Panc1 (cell line): ENCODE data around the gene SDK1.

Experiments
- POLR2AphosphoS5 ChIP-seq: IDR thresholded peaks from 2 replicates; pipeline ENCODE4 v1.6.1; 2012; ENCODE audit warnings: mild to moderate bottlenecking, low read depth, low read length, moderate library complexity
- TF ChIP-seq, protein P1 (sequence below): fragments of 450-650 bp; IDR thresholded peaks from 2 replicates; pipeline ENCODE4 v1.5.1; 2017; ENCODE audit warnings: mild to moderate bottlenecking

DNA sequence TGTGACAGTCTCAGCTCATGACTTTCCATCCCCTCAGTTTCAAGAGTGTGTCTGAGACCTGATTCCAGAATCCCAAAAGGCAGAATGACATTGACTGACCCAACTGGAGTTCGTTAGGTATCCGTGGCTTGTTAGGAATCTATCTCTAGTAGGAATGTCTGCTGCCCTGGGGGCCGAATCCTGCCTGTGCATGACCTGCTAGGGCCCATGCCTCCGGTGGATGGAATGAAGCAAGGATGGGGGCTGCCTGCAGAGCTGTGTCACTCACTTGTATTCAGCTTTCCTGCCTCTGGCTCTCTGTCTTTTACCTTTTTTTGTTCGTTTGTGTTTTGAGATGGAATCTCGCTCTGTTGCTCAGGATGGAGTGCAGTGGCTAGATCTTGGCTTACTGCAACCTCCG is 129.5 kb downstream of the SDK1 start:
- TF ChIP-seq, protein P1, sequence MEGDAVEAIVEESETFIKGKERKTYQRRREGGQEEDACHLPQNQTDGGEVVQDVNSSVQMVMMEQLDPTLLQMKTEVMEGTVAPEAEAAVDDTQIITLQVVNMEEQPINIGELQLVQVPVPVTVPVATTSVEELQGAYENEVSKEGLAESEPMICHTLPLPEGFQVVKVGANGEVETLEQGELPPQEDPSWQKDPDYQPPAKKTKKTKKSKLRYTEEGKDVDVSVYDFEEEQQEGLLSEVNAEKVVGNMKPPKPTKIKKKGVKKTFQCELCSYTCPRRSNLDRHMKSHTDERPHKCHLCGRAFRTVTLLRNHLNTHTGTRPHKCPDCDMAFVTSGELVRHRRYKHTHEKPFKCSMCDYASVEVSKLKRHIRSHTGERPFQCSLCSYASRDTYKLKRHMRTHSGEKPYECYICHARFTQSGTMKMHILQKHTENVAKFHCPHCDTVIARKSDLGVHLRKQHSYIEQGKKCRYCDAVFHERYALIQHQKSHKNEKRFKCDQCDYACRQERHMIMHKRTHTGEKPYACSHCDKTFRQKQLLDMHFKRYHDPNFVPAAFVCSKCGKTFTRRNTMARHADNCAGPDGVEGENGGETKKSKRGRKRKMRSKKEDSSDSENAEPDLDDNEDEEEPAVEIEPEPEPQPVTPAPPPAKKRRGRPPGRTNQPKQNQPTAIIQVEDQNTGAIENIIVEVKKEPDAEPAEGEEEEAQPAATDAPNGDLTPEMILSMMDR: no peak
- no peak for TF ChIP-seq POLR2AphosphoS5
